Measurements from ENCODE around the gene DNAJA1.

GRCh38 chr9:33043671-33044070 is 18.6 kb downstream of the DNAJA1 start:
- TF ChIP-seq GATA2 (IDR thresholded peaks at IDR 0.05; ENCODE audit: low read depth, low read length) (no peak), GATA3 (IDR thresholded peaks at IDR 0.05; ENCODE audit: low read depth, low read length) (no peak)

All from SH-SY5Y (cell line).